Ectodermal cell (in vitro differentiated cells): ENCODE results near the gene FABP7.

Experiments used
- H3K27ac ChIP-seq: 2 replicates; pipeline ENCODE4 v1.7.0; 2013; ENCODE audit warnings: mild to moderate bottlenecking, low read depth, low read length; ENCODE audit not compliant: insufficient read depth, poor library complexity, severe bottlenecking
- H3K27me3 ChIP-seq: 2 replicates; pipeline ENCODE4 v1.7.0; 2013; ENCODE audit warnings: mild to moderate bottlenecking, low read length; ENCODE audit not compliant: insufficient read depth, control insufficient read depth, poor library complexity, severe bottlenecking
- H3K36me3 ChIP-seq: one replicate; pipeline ENCODE4 v1.7.0; 2013; ENCODE audit warnings: low read length; ENCODE audit not compliant: control insufficient read depth, insufficient read depth
- H3K4me1 ChIP-seq: one replicate; pipeline ENCODE4 v1.7.0; 2013; ENCODE audit warnings: low read length; ENCODE audit not compliant: control insufficient read depth, insufficient read depth
- H3K4me3 ChIP-seq: 2 replicates; pipeline ENCODE4 v1.7.0; 2013; ENCODE audit warnings: low read depth, low read length, control low read depth; ENCODE audit not compliant: insufficient read depth
- H3K9me3 ChIP-seq: 2 replicates; pipeline ENCODE4 v1.7.0; 2013; ENCODE audit warnings: mild to moderate bottlenecking, low read length, moderate library complexity; ENCODE audit not compliant: control insufficient read depth
- WGBS, 2 experiments: methylation state at CpG; one replicate each; pipeline ENCODE4 v1.1.7; 2013; ENCODE audit warnings: missing lambda C conversion rate in 2 of 2; 5-methylcytosine and 5-hydroxymethylcytosine counted together

The FABP7 gene

DNA sequence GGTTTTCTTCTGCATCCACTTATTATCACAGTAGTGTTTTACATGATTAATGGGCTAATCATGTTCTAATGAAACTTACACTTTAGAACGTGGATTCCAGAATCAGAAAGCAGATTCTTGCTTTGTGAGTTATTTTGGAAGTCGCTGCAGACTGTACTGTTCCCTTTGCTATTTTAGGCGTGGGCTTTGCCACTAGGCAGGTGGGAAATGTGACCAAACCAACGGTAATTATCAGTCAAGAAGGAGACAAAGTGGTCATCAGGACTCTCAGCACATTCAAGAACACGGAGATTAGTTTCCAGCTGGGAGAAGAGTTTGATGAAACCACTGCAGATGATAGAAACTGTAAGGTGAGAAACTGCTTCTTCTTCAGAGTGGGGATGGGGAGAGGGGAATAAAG is 598 bp downstream of the FABP7 start:
- Histone ChIP-seq H3K27ac (no peak overlapping the region), H3K9me3 (no peaks in the 10 kb centered on the region), H3K4me1 (peaks cover 11% of the 10 kb centered on the region), H3K27me3 (no peaks in the 10 kb centered on the region), H3K4me3 (no peak overlapping the region), H3K36me3 (no peaks in the 10 kb centered on the region)
- WGBS, 2 experiments, result 62% methylated on average over 5 of the region's 5 CpGs

DNA sequence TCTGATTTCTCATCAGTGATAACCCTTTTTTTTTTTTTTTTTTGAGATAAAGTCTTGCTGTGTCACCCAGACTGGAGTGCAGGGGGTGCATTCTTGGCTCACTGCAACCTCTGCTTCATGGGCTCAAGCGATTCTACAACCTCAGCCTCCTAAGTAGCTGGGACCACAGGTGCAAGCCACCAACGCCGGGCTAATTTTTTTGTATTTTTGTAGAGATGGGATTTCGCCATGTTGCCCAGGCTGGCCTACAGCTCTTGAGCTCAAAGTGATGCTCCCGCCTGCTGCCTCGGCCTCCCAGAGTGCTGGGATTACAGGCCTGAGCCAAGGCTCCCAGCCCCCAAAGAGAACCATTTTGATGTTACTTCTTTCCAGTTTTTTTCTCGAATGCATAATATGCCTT is 2.2 kb downstream of the FABP7 start:
- H3K27me3 ChIP-seq, result no peaks in the 10 kb centered on the region
- H3K4me1 ChIP-seq, result peaks cover 11% of the 10 kb centered on the region
- no peaks in the 10 kb centered on the region for H3K36me3 ChIP-seq
- H3K9me3 ChIP-seq, result no peaks in the 10 kb centered on the region
- H3K4me3 ChIP-seq, result no peak overlapping the region
- H3K27ac ChIP-seq, result no peak overlapping the region
- 90 to 94% methylated on average over 6 to 7 of the region's 7 CpGs for WGBS, 2 experiments

DNA sequence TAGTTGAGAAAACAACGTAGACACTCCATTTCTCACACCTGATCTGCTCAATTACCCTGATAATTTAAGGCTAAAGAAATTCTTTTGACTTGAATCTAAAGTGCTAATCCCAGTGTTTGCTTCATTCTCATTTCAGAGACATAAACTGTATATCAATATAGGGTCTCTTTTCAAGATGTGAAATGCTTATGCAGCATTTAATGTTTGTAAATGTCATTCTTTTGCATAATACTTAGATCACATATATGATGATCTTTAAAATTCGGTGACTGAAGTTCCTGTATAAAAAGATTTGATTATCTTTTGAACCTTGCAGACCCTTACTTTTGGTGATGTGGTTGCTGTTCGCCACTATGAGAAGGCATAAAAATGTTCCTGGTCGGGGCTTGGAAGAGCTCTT is 3.9 kb downstream of the FABP7 start:
- H3K27ac ChIP-seq, result no peak overlapping the region
- H3K9me3 ChIP-seq, result no peaks in the 10 kb centered on the region
- peaks cover 11% of the 10 kb centered on the region for H3K4me1 ChIP-seq
- H3K27me3 ChIP-seq, result peaks cover 11% of the 10 kb centered on the region
- H3K36me3 ChIP-seq, result no peaks in the 10 kb centered on the region
- WGBS, 2 experiments, result 85 to 98% methylated on average over 3 to 4 of the region's 4 CpGs
- H3K4me3 ChIP-seq, result no peak overlapping the region

DNA sequence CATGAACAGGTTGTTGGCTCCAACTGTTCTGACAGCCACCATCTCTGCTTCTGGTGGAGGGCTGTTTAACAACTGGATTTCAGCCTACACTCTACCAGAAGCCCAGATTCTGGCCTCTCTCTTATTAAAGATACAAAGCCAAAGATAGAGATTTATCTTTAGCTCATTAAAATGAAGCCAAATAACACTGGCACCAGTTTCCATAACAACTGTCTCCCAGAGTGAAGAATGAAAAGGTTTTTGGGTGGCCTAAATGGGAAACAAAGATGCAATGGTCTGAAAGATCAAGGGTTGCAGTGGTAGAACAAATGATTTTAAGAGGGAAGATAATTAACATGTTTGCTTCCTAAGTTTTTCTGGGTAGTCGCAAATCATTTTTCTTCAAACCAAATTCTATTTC is 6.4 kb downstream of the FABP7 start:
- H3K27me3 ChIP-seq, result peaks cover 33% of the 10 kb centered on the region

DNA sequence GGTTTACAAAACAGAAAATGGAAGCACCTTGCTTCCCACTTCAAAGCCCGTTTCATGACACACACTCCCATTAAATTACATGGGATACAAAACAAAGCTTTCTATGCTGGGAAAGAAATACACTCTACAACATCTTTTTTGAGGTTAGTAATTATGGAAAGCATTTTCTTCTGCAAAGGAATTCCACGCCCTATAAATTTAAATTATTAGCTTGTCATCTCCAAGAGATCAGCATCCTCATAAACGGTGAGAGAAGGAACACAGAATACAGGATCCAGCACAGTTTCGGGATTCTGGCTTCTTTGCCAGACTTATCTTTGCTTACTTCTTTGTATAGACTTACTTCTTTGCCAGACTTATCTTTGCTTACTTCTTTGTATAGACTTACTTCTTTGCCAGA is 8.2 kb downstream of the FABP7 start:
- no peak overlapping the region for H3K4me3 ChIP-seq
- H3K36me3 ChIP-seq, result no peaks in the 10 kb centered on the region
- no peak overlapping the region for H3K27ac ChIP-seq
- no peaks in the 10 kb centered on the region for H3K4me1 ChIP-seq
- WGBS, 2 experiments, result 90% methylated on average over 4 of the region's 4 CpGs
- H3K9me3 ChIP-seq, result no peaks in the 10 kb centered on the region
- H3K27me3 ChIP-seq, result peaks cover 36% of the 10 kb centered on the region

More for the DNA sequence above, 6.4 kb downstream of the FABP7 start:
- Histone ChIP-seq H3K4me3 (no peak overlapping the region), H3K9me3 (no peaks in the 10 kb centered on the region), H3K36me3 (no peaks in the 10 kb centered on the region), H3K27ac (no peak overlapping the region), H3K4me1 (no peaks in the 10 kb centered on the region)
- WGBS, 2 experiments, result 75% methylated on average over 1 of the region's 1 CpG; no CpG with 5 or more reads in 1 of the 2 experiments

DNA sequence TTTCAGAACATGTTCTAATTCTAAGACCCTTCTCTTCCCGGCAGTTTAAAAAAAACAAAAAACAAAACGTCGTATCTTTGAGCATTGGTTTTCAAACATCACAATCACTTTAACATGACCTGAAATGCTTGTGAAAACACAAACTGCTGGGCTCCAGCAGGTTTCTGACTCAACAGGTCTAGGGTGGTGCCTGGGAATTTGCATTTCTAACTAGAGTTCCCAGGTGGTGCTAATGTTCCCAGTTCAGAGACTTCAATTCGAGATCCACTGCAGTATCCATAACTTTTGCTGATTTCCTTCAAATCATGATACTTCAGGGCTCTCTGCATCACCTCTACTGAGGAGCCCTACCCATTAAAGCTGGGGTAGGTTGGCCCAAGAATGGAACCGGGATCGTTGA is 8.7 kb downstream of the FABP7 start:
- no peak overlapping the region for H3K4me3 ChIP-seq
- no peak overlapping the region for H3K27ac ChIP-seq
- H3K9me3 ChIP-seq, result no peaks in the 10 kb centered on the region
- no peaks in the 10 kb centered on the region for H3K4me1 ChIP-seq
- H3K36me3 ChIP-seq, result no peaks in the 10 kb centered on the region
- WGBS, 2 experiments, result 52 to 54% methylated on average over 6 of the region's 6 CpGs
- peaks cover 36% of the 10 kb centered on the region for H3K27me3 ChIP-seq

DNA sequence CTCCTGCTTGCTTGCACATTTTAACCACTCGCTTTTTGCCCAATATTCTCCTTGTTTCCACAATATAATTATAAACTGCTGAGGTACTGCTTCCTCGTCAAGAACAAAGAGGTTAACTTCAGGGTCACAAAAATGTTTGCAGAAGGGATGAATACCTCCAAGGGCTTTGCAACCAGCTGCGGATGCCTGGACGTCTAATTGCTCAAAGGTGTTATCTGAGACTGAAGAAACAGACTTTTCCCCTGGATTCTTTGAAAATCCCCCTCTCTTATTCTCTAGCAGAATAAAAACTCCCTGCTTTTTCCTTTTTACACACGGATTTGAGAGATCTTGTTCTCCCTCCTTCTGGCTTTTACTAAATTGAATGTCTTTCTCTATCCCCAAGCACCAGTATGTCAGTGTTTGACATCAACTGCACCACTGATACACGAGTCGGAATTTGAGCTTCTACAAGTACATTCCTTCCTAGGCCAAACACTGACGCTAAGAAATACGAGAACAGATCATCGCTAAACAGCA is 9.2 kb downstream of the FABP7 start:
- Histone ChIP-seq H3K27me3 (peaks cover 36% of the 10 kb centered on the region), H3K36me3 (no peaks in the 10 kb centered on the region), H3K4me3 (peak overlapping the region; percentile 59), H3K27ac (peak overlapping the region; percentile 38), H3K9me3 (no peaks in the 10 kb centered on the region), H3K4me1 (no peaks in the 10 kb centered on the region)
- 14 to 17% methylated on average over 10 of the region's 10 CpGs for WGBS, 2 experiments

DNA sequence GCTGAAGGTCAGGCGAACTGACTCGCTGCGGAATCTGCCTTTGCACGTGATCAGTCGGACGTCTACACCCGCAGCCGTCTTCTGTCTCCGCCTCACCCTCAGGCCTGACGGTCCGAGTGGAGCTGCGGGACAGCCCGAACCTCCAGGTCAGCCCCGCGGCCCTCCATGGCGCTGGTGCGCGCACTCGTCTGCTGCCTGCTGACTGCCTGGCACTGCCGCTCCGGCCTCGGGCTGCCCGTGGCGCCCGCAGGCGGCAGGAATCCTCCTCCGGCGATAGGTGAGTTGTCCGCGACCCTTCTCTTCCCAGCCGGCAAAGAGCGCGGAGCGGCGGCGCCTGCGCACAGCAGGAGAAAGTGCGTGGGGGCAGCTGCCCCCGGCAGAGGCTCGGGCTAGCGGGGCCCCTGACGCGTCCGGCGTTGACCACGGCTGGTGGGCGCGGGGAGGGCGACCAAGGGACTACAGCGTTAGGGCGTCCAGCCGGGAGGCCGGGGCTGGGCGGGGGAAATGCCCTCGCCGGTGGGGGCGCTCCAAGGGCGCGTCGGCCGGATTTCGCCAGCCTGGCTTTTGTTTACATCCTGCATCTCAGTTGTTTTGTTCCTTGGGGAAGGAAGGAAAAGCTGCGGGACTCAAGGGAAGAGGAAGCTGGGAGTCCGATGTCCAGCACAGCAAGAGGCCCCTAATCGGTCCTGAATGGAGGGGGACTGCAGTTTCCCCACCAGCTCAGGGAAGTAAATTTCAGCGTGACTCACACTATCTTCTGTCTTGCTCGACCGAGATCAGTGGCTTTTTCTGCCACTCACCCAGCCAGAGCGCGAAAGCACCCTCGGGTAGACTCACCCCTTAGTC is 9.9 kb downstream of the FABP7 start, which contains the start of gene SMPDL3A:
SMPDL3A (plus strand) TSS at position 77 of the 846 bp plus-strand sequence; CDS start at position 166, 89 bp downstream.
- no peaks in the 10 kb centered on the region for H3K4me1 ChIP-seq

DNA sequence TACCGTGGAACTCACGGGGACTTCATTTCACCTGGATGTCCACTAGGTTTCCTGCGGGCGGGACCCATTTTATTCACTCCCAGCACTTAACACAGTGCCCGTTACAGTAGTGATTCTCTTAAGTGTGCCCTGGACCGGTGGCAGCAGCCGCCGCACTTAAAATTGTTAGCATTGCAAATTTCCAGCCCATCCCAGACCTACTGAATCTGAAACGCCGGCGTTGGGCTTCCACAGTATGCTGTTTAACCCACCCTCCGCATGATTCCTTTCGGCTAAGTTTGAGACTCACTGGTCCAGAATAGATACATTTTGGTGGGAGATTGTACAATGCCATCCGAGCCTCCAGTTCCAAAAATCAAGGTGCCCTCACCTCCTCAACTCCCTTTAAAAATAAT is 10.5 kb downstream of the FABP7 start:
- no peaks in the 10 kb centered on the region for H3K9me3 ChIP-seq
- no peaks in the 10 kb centered on the region for H3K36me3 ChIP-seq
- no peak overlapping the region for H3K27ac ChIP-seq
- 3 to 5% methylated on average over 13 to 14 of the region's 14 CpGs for WGBS, 2 experiments
- no peaks in the 10 kb centered on the region for H3K4me1 ChIP-seq
- H3K4me3 ChIP-seq, result peak overlapping the region; percentile 59
- H3K27me3 ChIP-seq, result peaks cover 36% of the 10 kb centered on the region

More for the DNA sequence above, 9.9 kb downstream of the FABP7 start, which contains the start of gene SMPDL3A:
- Histone ChIP-seq H3K36me3 (no peaks in the 10 kb centered on the region), H3K9me3 (no peaks in the 10 kb centered on the region), H3K4me3 (peak within 1 kb of the TSS; percentile 59), H3K27me3 (peaks cover 36% of the 10 kb centered on the region), H3K27ac (peak within 1 kb of the TSS; percentile 38)
- WGBS, 2 experiments, result 0% methylated on average over 71 of the region's 71 CpGs

DNA sequence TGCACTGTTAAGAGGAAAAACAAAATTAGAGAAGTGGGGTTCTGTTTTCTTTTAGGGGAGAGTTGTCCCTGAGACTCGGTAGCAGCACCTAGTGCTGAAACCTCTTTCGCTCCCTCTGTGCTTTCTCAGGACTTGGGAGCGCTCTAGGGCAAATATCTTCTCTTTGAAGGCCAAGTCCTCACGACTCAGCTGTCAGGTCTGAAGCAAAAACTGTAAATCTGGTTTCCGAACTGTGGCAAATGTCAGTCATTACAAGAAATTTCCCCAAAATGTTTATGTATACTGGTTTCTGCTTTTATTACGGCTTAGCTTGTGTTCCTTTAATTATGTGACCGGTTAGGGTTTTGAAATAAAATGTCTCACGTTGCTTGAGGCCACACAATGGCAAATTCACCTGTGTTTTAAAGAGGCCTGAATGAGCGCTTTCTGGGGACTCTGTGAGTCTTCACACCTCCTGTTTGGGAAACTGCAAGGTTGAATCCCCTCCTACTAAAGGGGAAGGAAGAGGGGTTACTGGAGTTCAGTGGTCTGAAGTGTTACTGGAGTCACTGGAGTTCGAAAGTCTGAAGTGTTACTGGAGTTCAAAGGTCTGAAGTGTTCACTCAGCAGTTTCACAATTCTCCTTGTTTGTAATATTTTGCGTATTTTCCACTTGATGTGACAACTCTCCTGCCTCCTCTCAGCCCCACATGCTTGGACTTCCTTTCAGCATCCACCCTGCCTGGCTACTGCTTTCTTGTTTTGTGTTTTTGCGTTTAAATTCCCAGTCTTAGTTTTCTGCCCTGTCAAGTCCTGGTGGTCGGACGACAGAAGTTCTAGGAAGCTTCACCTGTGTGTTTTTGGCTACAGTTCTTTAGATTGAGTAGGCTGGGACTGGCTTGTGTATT is 11.2 kb downstream of the FABP7 start:
- no peaks in the 10 kb centered on the region for H3K36me3 ChIP-seq
- no peaks in the 10 kb centered on the region for H3K9me3 ChIP-seq
- 66 to 68% methylated on average over 14 of the region's 14 CpGs for WGBS, 2 experiments
- no peak overlapping the region for H3K27ac ChIP-seq
- no peaks in the 10 kb centered on the region for H3K4me1 ChIP-seq
- H3K27me3 ChIP-seq, result peaks cover 36% of the 10 kb centered on the region
- peak overlapping the region; percentile 59 for H3K4me3 ChIP-seq
